HCT116 (cell line): ENCODE results near the gene PRAMEF1. TPM values are rescaled to one million over a fixed set of nuclear protein-coding genes. Genes with fewer than 3 reads are reported as not detected.

Source experiments
- ATAC-seq: fragments of 200-7000 bp; cut with Tn5 transposase; 2 replicates; pipeline ENCODE4 v1.9.1; 2020; ENCODE audit warnings: mild to moderate bottlenecking, moderate library complexity
- BruUV-seq: library from RNA; stranded (reverse); fragments of 400-500 nt; replicated peaks from 2 replicates; lab custom pipeline; 2021; lab: Mats Ljungman, UMichigan
- CTCF ChIA-PET: fragments of 300-600 bp; sonication (Branson Sonifier 250); formaldehyde crosslinking; loops from one replicate; lab custom pipeline; 2021; ENCODE audit warnings: antibody characterized with exemption; lab: Charles Lee
- POLR2A ChIA-PET: fragments of 300-600, 350-600 bp; sonication (Branson Sonifier 250); formaldehyde crosslinking; loops from one replicate; lab custom pipeline; 2021; ENCODE audit warnings: antibody characterized with exemption; lab: Charles Lee
- RAD21 ChIA-PET, 2 experiments: fragments of 300-600 bp; sonication (Branson Sonifier 250); formaldehyde crosslinking; loops; one replicate each; lab custom pipeline; 2023; ENCODE audit warnings: low total read pairs in 2 of 2; ENCODE audit not compliant: uncharacterized antibody in 2 of 2, unreplicated experiment in 2 of 2, low non-redundant PET in 1 of 2; lab: Charles Lee
- DNase-seq: peaks from one replicate; pipeline ENCODE4 v3.0.0-alpha.2; 2010; ENCODE audit warnings: low read depth, low spot score
- H2AFZ ChIP-seq: fragments of 200-600 bp; shearing (Covaris generic), sonication (generic); 2 replicates; pipeline ENCODE4 v1.6.1; 2017; ENCODE audit warnings: low read depth, mixed run types, mixed read lengths, antibody characterized with exemption, low read length; ENCODE audit not compliant: poor library complexity, severe bottlenecking
- H3K27ac ChIP-seq: 2 replicates; pipeline ENCODE4 v1.5.1; 2012; ENCODE audit warnings: low read depth, low read length
- H3K27me3 ChIP-seq: fragments of 200-600 bp; sonication (generic); 2 replicates; pipeline ENCODE4 v1.6.1; 2016; ENCODE audit warnings: mixed run types, low read length, mixed read lengths; ENCODE audit not compliant: insufficient read depth
- H3K36me3 ChIP-seq, 2 experiments: fragments of 200-500 bp in 1 of 2; fragments of 200-600 bp in 1 of 2; sonication (Bioruptor generic) in 1 of 2; sonication (generic) in 1 of 2; 2 replicates each; pipeline versions ENCODE4 v1.5.1 to v1.6.1; 2014 to 2016; ENCODE audit warnings: low read length in 2 of 2, inconsistent platforms in 1 of 2, mixed read lengths in 1 of 2, mixed run types in 1 of 2; ENCODE audit not compliant: insufficient read depth in 2 of 2, control insufficient read depth in 1 of 2
- H3K4me1 ChIP-seq, 2 experiments: fragments of 200-600 bp in 1 of 2; sonication (generic) in 1 of 2; 2 replicates each; pipeline versions ENCODE4 v1.5.1 to v1.6.1; 2012 to 2017; ENCODE audit warnings: low read length in 2 of 2, inconsistent platforms in 1 of 2, mild to moderate bottlenecking in 1 of 2, mixed read lengths in 1 of 2, mixed run types in 1 of 2, moderate library complexity in 1 of 2; ENCODE audit not compliant: insufficient read depth in 2 of 2, control insufficient read depth in 1 of 2
- H3K4me2 ChIP-seq: fragments of 200-600 bp; sonication (generic); 2 replicates; pipeline ENCODE4 v1.6.1; 2017; ENCODE audit warnings: mixed run types, low read length, mixed read lengths
- H3K4me3 ChIP-seq, 2 experiments: fragments of 200-600 bp in 1 of 2; sonication (generic) in 1 of 2; replicated peaks in 1 of 2; 2 replicates each; pipeline ENCODE4 v1.5.1; 2011 to 2016; ENCODE audit warnings: low read length in 2 of 2, control low read depth in 1 of 2, low read depth in 1 of 2, mild to moderate bottlenecking in 1 of 2, mixed read lengths in 1 of 2, mixed run types in 1 of 2
- H3K79me2 ChIP-seq: fragments of 200-600 bp; sonication (generic); 2 replicates; pipeline ENCODE4 v1.6.1; 2017; ENCODE audit warnings: mild to moderate bottlenecking, mixed run types, low read length, moderate library complexity, mixed read lengths; ENCODE audit not compliant: insufficient read depth
- H3K9ac ChIP-seq: fragments of 200-600 bp; sonication (generic); 2 replicates; pipeline ENCODE4 v1.6.1; 2016; ENCODE audit warnings: low read length, mixed read lengths
- H3K9me2 ChIP-seq: fragments of 200-600 bp; sonication (generic), shearing (Covaris generic); 2 replicates; pipeline ENCODE4 v1.6.1; 2017; ENCODE audit warnings: mixed run types, mild to moderate bottlenecking, moderate library complexity; ENCODE audit not compliant: insufficient read depth
- H3K9me3 ChIP-seq, 2 experiments: fragments of 200-500 bp in 1 of 2; fragments of 200-600 bp in 1 of 2; sonication (Bioruptor generic) in 1 of 2; sonication (generic) in 1 of 2; 2 replicates each; pipeline ENCODE4 v1.6.1; 2014 to 2017; ENCODE audit warnings: low read length in 2 of 2, mixed read lengths in 2 of 2, inconsistent platforms in 1 of 2, low read depth in 1 of 2, mild to moderate bottlenecking in 1 of 2, mixed run types in 1 of 2, moderate library complexity in 1 of 2; ENCODE audit not compliant: control insufficient read depth in 1 of 2, insufficient read depth in 1 of 2
- H4K20me1 ChIP-seq: fragments of 200-600 bp; sonication (generic), shearing (Covaris generic); 2 replicates; pipeline ENCODE4 v1.6.1; 2017; ENCODE audit warnings: mixed run types, mild to moderate bottlenecking, moderate library complexity; ENCODE audit not compliant: insufficient read depth
- CEBPB ChIP-seq: IDR thresholded peaks from 2 replicates; pipeline ENCODE4 v1.6.1; 2012; ENCODE audit warnings: low read depth
- CTCF ChIP-seq, 3 experiments: fragments of 200-600 bp in 1 of 3; sonication (generic) in 1 of 3; IDR thresholded peaks in 2 of 3; conservative IDR thresholded peaks in 1 of 3; 2 replicates each; pipeline ENCODE4 v1.5.1; 2012 to 2017; ENCODE audit warnings: low read depth in 2 of 3, low read length in 2 of 3, antibody characterized with exemption in 1 of 3, borderline replicate concordance in 1 of 3, control low read depth in 1 of 3, mild to moderate bottlenecking in 1 of 3, mixed read lengths in 1 of 3, mixed run types in 1 of 3, moderate library complexity in 1 of 3; ENCODE audit not compliant: insufficient read depth in 1 of 3
- EZH2 ChIP-seq: fragments of 200-600 bp; sonication (generic); IDR thresholded peaks from 2 replicates; pipeline ENCODE4 v1.6.1; 2017; ENCODE audit warnings: antibody characterized with exemption, mixed run types
- EZH2phosphoT487 ChIP-seq: fragments of 200-600 bp; IDR thresholded peaks from 2 replicates; pipeline ENCODE4 v1.6.1; 2018; ENCODE audit warnings: antibody characterized with exemption, borderline replicate concordance
- MAX ChIP-seq: IDR thresholded peaks from 2 replicates; pipeline ENCODE4 v1.6.1; 2012
- POLR2A ChIP-seq: IDR thresholded peaks from 2 replicates; pipeline ENCODE4 v1.7.0; 2011; ENCODE audit warnings: borderline replicate concordance; ENCODE audit not compliant: insufficient read depth, insufficient read length; ENCODE audit errors: extremely low read depth
- POLR2AphosphoS5 ChIP-seq: IDR thresholded peaks from 2 replicates; pipeline ENCODE4 v1.6.1; 2011; ENCODE audit warnings: mild to moderate bottlenecking, low read depth, low read length, moderate library complexity
- REST ChIP-seq: IDR thresholded peaks from 2 replicates; pipeline ENCODE4 v1.6.1; 2012; ENCODE audit warnings: low read depth
- SIN3A ChIP-seq: IDR thresholded peaks from 2 replicates; pipeline ENCODE4 v1.6.1; 2012; ENCODE audit warnings: low read depth
- TCF7L2 ChIP-seq: IDR thresholded peaks from 2 replicates; pipeline ENCODE4 v1.7.0; 2011; ENCODE audit warnings: borderline replicate concordance, inconsistent platforms; ENCODE audit not compliant: insufficient read depth, insufficient read length; ENCODE audit errors: extremely low read depth
- YY1 ChIP-seq: IDR thresholded peaks from 2 replicates; pipeline ENCODE4 v1.6.1; 2011; ENCODE audit warnings: low read length, low read depth, moderate library complexity, mild to moderate bottlenecking; ENCODE audit not compliant: insufficient replicate concordance; ENCODE audit errors: extremely low read depth
- ZFX ChIP-seq: fragments of 450-650 bp; IDR thresholded peaks from 2 replicates; pipeline ENCODE4 v1.6.1; 2017
- intact Hi-C: fragments of 100-400 bp; cut with micrococcal nuclease; formaldehyde crosslinking; loops from 2 replicates; pipeline ENCODE4 v1.10.0; 2022
- total RNA-seq: library from RNA; stranded (reverse); gene quantifications from one replicate; pipeline ENCODE4 v1.2.1, GENCODE V29; 2021; ENCODE audit not compliant: unreplicated experiment

Gene PRAMEF1
- total RNA-seq, 1 experiment from 2014 or later = not detected

- CTCF ChIA-PET = no interaction called here
- Histone ChIP-seq H3K4me2 (no peak overlapping the region), H3K27ac (no peak overlapping the region)
- TF ChIP-seq TCF7L2 (no peak), SIN3A (no peak), EZH2 (no peak), CEBPB (no peak), YY1 (no peak), EZH2phosphoT487 (no peak), ZFX (no peak)
- TF ChIP-seq, all 23 proteins: peak for 0
- H3K9me2 ChIP-seq = no peaks in the 10 kb centered on the region
- DNase-seq = no peak
- H3K36me3 ChIP-seq = no peaks in the 10 kb centered on the region
- no peak overlapping the region for H3K4me3 ChIP-seq
- RAD21 ChIA-PET = no interaction called here
- H3K79me2 ChIP-seq = no peaks in the 10 kb centered on the region
- H3K27me3 ChIP-seq = peaks cover 16% of the 10 kb centered on the region
- ATAC-seq = no peak
- POLR2A ChIA-PET = no interaction called here
- H3K9me3 ChIP-seq = no peaks in the 10 kb centered on the region
- no peaks in the 10 kb centered on the region for H3K4me1 ChIP-seq
- BruUV-seq = no TSS peak
- intact Hi-C loops = no loop called here
- H4K20me1 ChIP-seq = no peaks in the 10 kb centered on the region
- no peak overlapping the region for H2AFZ ChIP-seq
- H3K9ac ChIP-seq = no peak overlapping the region
Observed at GRCh38 chr1:12757836-12758235, 33.4 kb upstream of the PRAMEF1 start.

- no peaks in the 10 kb centered on the region for H3K9me2 ChIP-seq
- RAD21 ChIA-PET = no interaction called here
- H3K79me2 ChIP-seq = no peaks in the 10 kb centered on the region
- H3K27me3 ChIP-seq = peaks cover 12% of the 10 kb centered on the region; the same call in 1 of the 2 replicates
- H3K9ac ChIP-seq = no peak overlapping the region
- intact Hi-C loops = no loop called here
- no TSS peak for BruUV-seq
- no peaks in the 10 kb centered on the region for H3K4me1 ChIP-seq
- H3K27ac ChIP-seq = no peak overlapping the region
- H3K4me2 ChIP-seq = no peak overlapping the region
- CTCF ChIA-PET = no interaction called here
- H2AFZ ChIP-seq = no peak overlapping the region
- H3K9me3 ChIP-seq = no peaks in the 10 kb centered on the region
- ATAC-seq = peak; percentile 93
- DNase-seq = peak; percentile 12
- POLR2A ChIA-PET = no interaction called here
- no peak overlapping the region for H3K4me3 ChIP-seq
- no peaks in the 10 kb centered on the region for H3K36me3 ChIP-seq
- H4K20me1 ChIP-seq = no peaks in the 10 kb centered on the region
- TF ChIP-seq POLR2AphosphoS5 = no peak
- no peak for TF ChIP-seq TCF7L2
- TF ChIP-seq CTCF (IDR thresholded peaks at IDR 0.05 in 2 of 3, conservative IDR thresholded peaks at IDR 0.05 in 1 of 3; ENCODE audit: borderline replicate concordance in 1 of 3, insufficient read depth in 1 of 3, low read depth in 2 of 3, low read length in 2 of 3) = peak in 2 of 3 experiments; percentile 56 to 75; a peak in 4 of 6 replicates
- no peak for TF ChIP-seq MAX
- no peak for TF ChIP-seq ZFX
- TF ChIP-seq CEBPB = no peak
- no peak for TF ChIP-seq POLR2A
- no peak for TF ChIP-seq REST
- TF ChIP-seq, all 23 proteins: peak for 1
Observed at GRCh38 chr1:12760256-12760795, 30.9 kb upstream of the PRAMEF1 start.
